MM.1S (cell line): ENCODE measurements around the gene PRR5.
"Not testable (repeated sequence)": the region's sequence is repeated elsewhere in the genome, so short reads cannot be mapped to it uniquely, and the experiment has no call there.

Source experiments
- CTCF ChIP-seq: fragments of 300-600 bp; sonication (generic); IDR thresholded peaks from 2 replicates; pipeline ENCODE4 v1.5.1; 2016; ENCODE audit warnings: antibody characterized with exemption, low read length, mixed read lengths
- EZH2 ChIP-seq: fragments of 300-600 bp; sonication (generic); optimal IDR thresholded peaks from 2 replicates; pipeline ENCODE3; 2017; ENCODE audit warnings: low read depth, mild to moderate bottlenecking, antibody characterized with exemption, low read length, mixed read lengths

DNA sequence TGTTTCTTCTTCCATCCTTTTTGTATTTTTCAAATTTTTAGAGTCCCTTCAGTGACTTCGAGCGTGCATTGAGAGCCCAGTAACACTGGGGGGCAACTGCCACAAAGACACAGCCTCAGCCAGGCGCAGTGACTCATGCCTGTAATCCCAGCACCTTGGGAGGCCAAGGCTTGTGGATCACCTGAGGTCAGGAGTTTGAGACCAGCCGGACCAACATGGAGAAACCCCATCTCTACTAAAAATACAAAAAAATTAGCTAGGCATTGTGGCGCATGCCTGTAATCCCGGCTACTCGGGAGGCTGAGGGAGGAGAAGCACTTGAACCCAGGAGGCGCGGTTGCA is 22.7 kb upstream of the PRR5 start:
- not testable (repeated sequence) for TF ChIP-seq CTCF, EZH2
